ENCODE measurements around the gene COLGALT1. TPM values are rescaled to one million over a fixed set of nuclear protein-coding genes. Genes with fewer than 3 reads are reported as not detected.
"Not testable (repeated sequence)": the region's sequence is repeated elsewhere in the genome, so short reads cannot be mapped to it uniquely, and the experiment has no call there.

Gene COLGALT1
- total RNA-seq, 2 donors from 2014 or later = 41.1 to 76.5 TPM

GRCh38 chr19:17542042-17542441 is 13.4 kb upstream of the COLGALT1 start:
- no peaks in the 10 kb centered on the region for H3K36me3 Mint-ChIP-seq (ENCODE audit: low read depth)

GRCh38 chr19:17542793-17543582 is 12.5 kb upstream of the COLGALT1 start:
- no peaks in the 10 kb centered on the region for H3K27me3 Mint-ChIP-seq
- no peaks in the 10 kb centered on the region for H3K9me3 Mint-ChIP-seq
- no peak overlapping the region for H3K4me3 Mint-ChIP-seq
- H3K36me3 Mint-ChIP-seq (ENCODE audit: low read depth) = no peaks in the 10 kb centered on the region
- no peak overlapping the region for H3K27ac Mint-ChIP-seq
- H3K4me1 Mint-ChIP-seq = peaks cover 7% of the 10 kb centered on the region
- ATAC-seq (replicated peaks) = no peak

More at GRCh38 chr19:17542042-17542441, 13.4 kb upstream of the COLGALT1 start:
- H3K4me3 Mint-ChIP-seq = no peak overlapping the region
- no peak for ATAC-seq (replicated peaks)
- no peaks in the 10 kb centered on the region for H3K9me3 Mint-ChIP-seq
- H3K4me1 Mint-ChIP-seq = peaks cover 7% of the 10 kb centered on the region
- no peak overlapping the region for H3K27ac Mint-ChIP-seq
- no peaks in the 10 kb centered on the region for H3K27me3 Mint-ChIP-seq

- H3K4me3 Mint-ChIP-seq = no peak overlapping the region
- H3K27ac Mint-ChIP-seq = no peak overlapping the region
These were observed 11.5 kb upstream of the COLGALT1 start for GRCh38 chr19:17543986-17544385.

GRCh38 chr19:17544418-17544817 is 11.0 kb upstream of the COLGALT1 start:
- no peak for ATAC-seq (replicated peaks)
- Mint-ChIP-seq H3K4me3 (no peak overlapping the region), H3K36me3 (ENCODE audit: low read depth) (no peaks in the 10 kb centered on the region), H3K27me3 (no peaks in the 10 kb centered on the region), H3K27ac (no peak overlapping the region), H3K9me3 (no peaks in the 10 kb centered on the region), H3K4me1 (no peaks in the 10 kb centered on the region)

More at GRCh38 chr19:17543986-17544385, 11.5 kb upstream of the COLGALT1 start:
- no peak for ATAC-seq (replicated peaks)
- Mint-ChIP-seq H3K27me3 (no peaks in the 10 kb centered on the region), H3K36me3 (ENCODE audit: low read depth) (no peaks in the 10 kb centered on the region), H3K4me1 (no peaks in the 10 kb centered on the region), H3K9me3 (no peaks in the 10 kb centered on the region)

GRCh38 chr19:17548145-17548544 is 7.3 kb upstream of the COLGALT1 start:
- no peaks in the 10 kb centered on the region for H3K9me3 Mint-ChIP-seq
- no peaks in the 10 kb centered on the region for H3K27me3 Mint-ChIP-seq
- H3K36me3 Mint-ChIP-seq (ENCODE audit: low read depth) = no peaks in the 10 kb centered on the region
- no peak overlapping the region for H3K4me3 Mint-ChIP-seq
- H3K27ac Mint-ChIP-seq = peak overlapping the region; percentile 12
- no peak for ATAC-seq (replicated peaks)
- H3K4me1 Mint-ChIP-seq = no peaks in the 10 kb centered on the region

- Mint-ChIP-seq H3K4me3 (no peak overlapping the region), H3K9me3 (no peaks in the 10 kb centered on the region), H3K4me1 (no peaks in the 10 kb centered on the region), H3K36me3 (ENCODE audit: low read depth) (no peaks in the 10 kb centered on the region), H3K27me3 (no peaks in the 10 kb centered on the region), H3K27ac (no peak overlapping the region)
- ATAC-seq (replicated peaks) = no peak
These were observed 6.2 kb upstream of the COLGALT1 start for GRCh38 chr19:17549085-17549740.

- no peak overlapping the region for H3K27ac Mint-ChIP-seq
- no peaks in the 10 kb centered on the region for H3K4me1 Mint-ChIP-seq
- H3K9me3 Mint-ChIP-seq = no peaks in the 10 kb centered on the region
- no peak overlapping the region for H3K4me3 Mint-ChIP-seq
- ATAC-seq (replicated peaks) = no peak
- H3K27me3 Mint-ChIP-seq = no peaks in the 10 kb centered on the region
- no peaks in the 10 kb centered on the region for H3K36me3 Mint-ChIP-seq (ENCODE audit: low read depth)
These were observed 5.3 kb upstream of the COLGALT1 start for GRCh38 chr19:17550076-17550667.

GRCh38 chr19:17552735-17553134 is 2.7 kb upstream of the COLGALT1 start:
- not testable (repeated sequence) for H3K9me3 Mint-ChIP-seq; H3K4me1 Mint-ChIP-seq; H3K27ac Mint-ChIP-seq; H3K27me3 Mint-ChIP-seq; H3K4me3 Mint-ChIP-seq; ATAC-seq (replicated peaks)
- H3K36me3 Mint-ChIP-seq (ENCODE audit: low read depth) = peaks cover 13% of the 10 kb centered on the region

GRCh38 chr19:17553256-17553655 is 2.2 kb upstream of the COLGALT1 start:
- Mint-ChIP-seq H3K27ac (no peak overlapping the region), H3K4me3 (no peak overlapping the region), H3K27me3 (no peaks in the 10 kb centered on the region), H3K9me3 (no peaks in the 10 kb centered on the region), H3K4me1 (no peaks in the 10 kb centered on the region), H3K36me3 (ENCODE audit: low read depth) (peaks cover 13% of the 10 kb centered on the region)
- no peak for ATAC-seq (replicated peaks)

GRCh38 chr19:17554968-17555479 is 425 bp upstream of the COLGALT1 start:
- ATAC-seq (replicated peaks) = peak; percentile 21
- Mint-ChIP-seq H3K27ac (peak overlapping the region; percentile 69), H3K4me3 (peak overlapping the region; percentile 85), H3K36me3 (ENCODE audit: low read depth) (peaks cover 30% of the 10 kb centered on the region), H3K4me1 (peaks cover 3% of the 10 kb centered on the region), H3K27me3 (no peaks in the 10 kb centered on the region), H3K9me3 (no peaks in the 10 kb centered on the region)

- Mint-ChIP-seq H3K9me3 (no peaks in the 10 kb centered on the region), H3K4me3 (peak overlapping the region; percentile 85), H3K27me3 (no peaks in the 10 kb centered on the region), H3K36me3 (ENCODE audit: low read depth) (peaks cover 41% of the 10 kb centered on the region), H3K4me1 (peaks cover 6% of the 10 kb centered on the region), H3K27ac (peak overlapping the region; percentile 68)
- ATAC-seq (replicated peaks) = peak; percentile 0
These were observed 722 bp downstream of the COLGALT1 start for GRCh38 chr19:17555929-17556813.

GRCh38 chr19:17556995-17557394 is 1.5 kb downstream of the COLGALT1 start:
- Mint-ChIP-seq H3K4me3 (peak overlapping the region; percentile 85), H3K9me3 (no peaks in the 10 kb centered on the region), H3K4me1 (peaks cover 6% of the 10 kb centered on the region), H3K36me3 (ENCODE audit: low read depth) (peaks cover 49% of the 10 kb centered on the region), H3K27me3 (no peaks in the 10 kb centered on the region), H3K27ac (peak overlapping the region; percentile 68)
- ATAC-seq (replicated peaks) = no peak

- ATAC-seq (replicated peaks) = no peak
- Mint-ChIP-seq H3K4me1 (peaks cover 6% of the 10 kb centered on the region), H3K4me3 (peak overlapping the region; percentile 85), H3K9me3 (no peaks in the 10 kb centered on the region), H3K36me3 (ENCODE audit: low read depth) (peaks cover 54% of the 10 kb centered on the region), H3K27ac (no peak overlapping the region), H3K27me3 (no peaks in the 10 kb centered on the region)
These were observed 2.0 kb downstream of the COLGALT1 start for GRCh38 chr19:17557466-17557865.

- Mint-ChIP-seq H3K27ac (no peak overlapping the region), H3K9me3 (no peaks in the 10 kb centered on the region), H3K4me1 (peaks cover 6% of the 10 kb centered on the region), H3K27me3 (no peaks in the 10 kb centered on the region), H3K36me3 (ENCODE audit: low read depth) (peaks cover 77% of the 10 kb centered on the region), H3K4me3 (no peak overlapping the region)
- no peak for ATAC-seq (replicated peaks)
These were observed 4.8 kb downstream of the COLGALT1 start for GRCh38 chr19:17560205-17560595.
